VCaP (cell line): ENCODE results near the gene ZNF48.

ENCODE experiments used
- H3K27ac ChIP-seq: fragments of 450-650 bp; 2 replicates; pipeline ENCODE4 v1.5.1; 2017
- TF ChIP-seq, protein P1 (sequence below): fragments of 450-650 bp; conservative IDR thresholded peaks from 2 replicates; pipeline ENCODE4 v1.5.1; 2017; ENCODE audit warnings: mild to moderate bottlenecking, moderate library complexity

The ZNF48 gene

GRCh38 chr16:30447512-30448226 is 52.4 kb downstream of the ZNF48 start:
- no peak overlapping the region for H3K27ac ChIP-seq
- TF ChIP-seq, protein P1, sequence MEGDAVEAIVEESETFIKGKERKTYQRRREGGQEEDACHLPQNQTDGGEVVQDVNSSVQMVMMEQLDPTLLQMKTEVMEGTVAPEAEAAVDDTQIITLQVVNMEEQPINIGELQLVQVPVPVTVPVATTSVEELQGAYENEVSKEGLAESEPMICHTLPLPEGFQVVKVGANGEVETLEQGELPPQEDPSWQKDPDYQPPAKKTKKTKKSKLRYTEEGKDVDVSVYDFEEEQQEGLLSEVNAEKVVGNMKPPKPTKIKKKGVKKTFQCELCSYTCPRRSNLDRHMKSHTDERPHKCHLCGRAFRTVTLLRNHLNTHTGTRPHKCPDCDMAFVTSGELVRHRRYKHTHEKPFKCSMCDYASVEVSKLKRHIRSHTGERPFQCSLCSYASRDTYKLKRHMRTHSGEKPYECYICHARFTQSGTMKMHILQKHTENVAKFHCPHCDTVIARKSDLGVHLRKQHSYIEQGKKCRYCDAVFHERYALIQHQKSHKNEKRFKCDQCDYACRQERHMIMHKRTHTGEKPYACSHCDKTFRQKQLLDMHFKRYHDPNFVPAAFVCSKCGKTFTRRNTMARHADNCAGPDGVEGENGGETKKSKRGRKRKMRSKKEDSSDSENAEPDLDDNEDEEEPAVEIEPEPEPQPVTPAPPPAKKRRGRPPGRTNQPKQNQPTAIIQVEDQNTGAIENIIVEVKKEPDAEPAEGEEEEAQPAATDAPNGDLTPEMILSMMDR: no peak

DNA sequence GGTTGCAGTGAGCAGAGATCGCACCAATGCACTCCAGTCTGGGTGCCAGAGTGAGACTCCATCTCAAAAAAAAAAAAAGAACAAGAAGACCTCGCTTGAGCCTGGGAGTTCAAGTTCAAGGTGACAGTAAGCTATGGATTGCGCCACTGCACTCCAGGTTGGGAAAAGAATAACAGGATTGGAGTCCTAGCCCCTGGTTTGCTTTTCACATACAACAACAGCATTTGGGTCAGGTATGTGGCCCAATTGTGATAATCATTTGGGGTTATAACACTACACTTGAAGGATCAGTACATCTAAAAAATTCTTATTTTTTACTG is 53.9 kb downstream of the ZNF48 start:
- TF ChIP-seq, protein P1: no peak

More for the DNA sequence above, 53.9 kb downstream of the ZNF48 start:
- H3K27ac ChIP-seq: no peak overlapping the region
